Epidermal melanocyte (primary cell): ENCODE data around the gene CACNA1B.
"Not testable (repeated sequence)": the region's sequence is repeated elsewhere in the genome, so short reads cannot be mapped to it uniquely, and the experiment has no call there.

Experiments
- DNase-seq: peaks from one replicate; pipeline ENCODE4 v3.0.0; 2011; ENCODE audit warnings: low spot score; ENCODE audit not compliant: insufficient read length

The CACNA1B gene

GRCh38 chr9:137885121-137885520 lies 7.5 kb downstream of the CACNA1B start:
- DNase-seq = not testable (repeated sequence)

- not testable (repeated sequence) for DNase-seq
These were observed 11.0 kb downstream of the CACNA1B start for GRCh38 chr9:137888621-137889020.

DNA sequence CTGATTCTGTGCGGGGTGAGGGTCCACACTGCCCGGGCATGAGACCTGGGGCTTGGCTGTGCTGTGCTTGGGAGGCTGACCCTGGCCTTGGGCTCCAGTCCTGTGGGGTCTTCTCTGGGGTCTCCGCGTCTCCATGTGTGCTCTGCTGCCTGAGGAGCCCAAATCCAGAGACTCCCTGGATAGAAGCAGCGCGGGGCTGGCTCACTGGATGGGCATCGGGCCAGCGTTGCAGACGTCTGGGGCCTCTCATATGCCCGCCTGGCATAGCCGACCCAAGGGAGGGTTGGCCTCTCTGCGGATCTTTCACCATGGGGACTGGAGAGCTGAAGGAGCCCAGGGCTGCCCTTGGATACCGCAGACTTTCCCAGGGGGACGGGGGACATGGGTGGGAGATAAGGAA lies 12.4 kb downstream of the CACNA1B start:
- DNase-seq = not testable (repeated sequence)

DNA sequence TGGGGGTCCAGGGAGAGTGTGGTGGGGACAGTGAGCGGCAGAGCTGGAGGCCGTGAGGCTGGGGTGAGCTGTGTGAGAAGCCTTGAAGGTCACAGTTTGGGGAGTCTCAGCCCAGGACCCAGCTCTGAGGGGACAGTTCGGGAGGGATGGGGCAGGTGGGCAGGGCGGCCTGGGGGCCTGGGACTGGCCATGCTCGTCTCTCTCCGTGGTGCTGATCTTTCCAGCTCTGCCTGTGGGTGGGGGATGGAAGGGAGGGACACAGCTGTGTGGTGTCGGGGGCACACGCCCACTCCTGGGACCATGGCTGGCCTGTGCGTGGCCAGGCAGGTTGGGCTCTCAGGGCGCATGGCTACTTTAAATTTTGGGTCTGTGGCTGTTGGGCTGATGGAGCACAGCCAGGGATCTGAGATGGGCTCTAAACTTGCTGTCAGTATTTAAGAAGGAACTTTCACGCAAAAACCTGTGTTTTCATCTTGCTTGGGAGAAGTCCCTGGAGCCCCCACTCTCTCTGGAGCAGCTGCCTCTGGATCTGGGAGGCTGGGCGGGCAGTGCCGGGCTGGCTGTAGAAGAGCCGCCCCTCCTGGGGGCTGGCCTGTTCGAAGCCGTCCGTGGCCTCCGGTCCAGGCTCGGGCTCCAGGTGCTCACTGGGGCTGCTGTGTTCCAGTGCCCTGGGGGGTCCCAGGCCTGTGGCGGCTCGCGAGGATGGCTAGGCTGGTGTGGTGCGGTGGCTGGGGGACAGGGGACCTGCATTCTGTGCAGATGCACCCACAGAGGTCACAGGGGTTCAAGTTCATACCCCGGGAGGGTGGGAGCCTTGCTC lies 13.4 kb downstream of the CACNA1B start:
- not testable (repeated sequence) for DNase-seq

DNA sequence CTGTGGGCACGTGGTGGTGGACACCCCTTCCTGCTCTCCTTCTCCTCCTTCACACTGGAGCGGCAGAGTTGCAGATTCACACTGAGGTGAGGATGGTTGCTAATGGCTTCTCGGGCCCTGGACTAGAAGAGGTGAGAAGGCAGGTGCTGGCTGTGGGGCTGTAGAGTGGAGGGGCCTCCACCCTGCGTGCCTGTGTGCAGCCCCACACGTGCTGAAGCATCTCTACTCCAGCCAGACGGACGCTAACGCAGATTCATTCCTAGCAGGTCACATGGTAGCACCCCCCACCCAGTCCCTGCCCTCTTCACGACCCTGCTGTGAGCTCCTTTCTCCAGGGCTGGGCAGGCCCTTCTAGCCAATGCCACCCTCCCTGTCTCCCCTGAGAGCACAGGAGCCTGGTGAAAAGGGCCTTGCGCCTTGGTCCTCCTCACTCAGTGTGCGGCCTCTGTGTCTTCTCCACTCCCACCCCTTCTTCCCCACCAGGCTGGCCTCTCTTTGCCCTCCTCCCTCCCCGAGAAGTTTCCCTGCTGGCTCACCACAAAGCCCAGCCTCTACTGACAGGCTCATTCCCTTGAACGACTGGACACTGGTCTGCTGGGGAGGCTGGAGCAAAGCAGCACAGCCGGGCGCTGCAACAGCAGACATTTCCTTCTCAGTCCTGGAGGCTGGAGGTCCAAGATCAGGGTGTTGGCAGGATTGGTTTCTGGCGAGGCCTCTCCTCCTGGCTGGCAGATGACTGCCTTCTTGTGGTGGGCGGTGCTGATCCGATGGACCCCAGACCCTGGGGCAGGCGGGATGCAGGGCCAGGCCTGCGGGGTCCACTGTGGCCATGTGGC lies 14.2 kb downstream of the CACNA1B start:
- no peak for DNase-seq

GRCh38 chr9:137892424-137893191 lies 15.0 kb downstream of the CACNA1B start:
- DNase-seq = no peak

GRCh38 chr9:137893670-137894069 lies 16.1 kb downstream of the CACNA1B start:
- DNase-seq = no peak

GRCh38 chr9:137899551-137900360 lies 22.2 kb downstream of the CACNA1B start:
- no peak for DNase-seq

- no peak for DNase-seq
These were observed 23.2 kb downstream of the CACNA1B start for GRCh38 chr9:137900584-137901310.

DNA sequence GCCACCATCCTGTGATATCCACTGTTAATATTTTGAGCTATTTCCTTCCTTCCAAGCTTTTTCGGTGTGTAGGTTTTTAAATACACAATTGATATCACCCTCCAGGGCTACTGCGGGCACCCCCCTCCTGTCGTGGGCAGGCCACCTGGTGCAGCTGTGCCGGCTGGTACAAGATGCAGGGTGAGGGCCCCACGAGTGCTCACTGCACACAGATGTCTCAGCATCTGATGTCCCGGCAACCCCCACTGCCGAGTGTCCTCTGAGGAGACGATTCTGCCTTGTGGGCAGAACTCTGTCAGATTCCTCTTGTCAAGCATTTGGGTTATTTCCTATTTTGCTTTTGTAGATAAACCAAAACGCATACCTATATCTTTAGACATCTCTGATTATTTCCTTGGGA lies 25.1 kb downstream of the CACNA1B start:
- DNase-seq = no peak

GRCh38 chr9:137905740-137906139 lies 28.2 kb downstream of the CACNA1B start:
- no peak for DNase-seq

GRCh38 chr9:137907776-137908175 lies 30.2 kb downstream of the CACNA1B start:
- DNase-seq = no peak

DNA sequence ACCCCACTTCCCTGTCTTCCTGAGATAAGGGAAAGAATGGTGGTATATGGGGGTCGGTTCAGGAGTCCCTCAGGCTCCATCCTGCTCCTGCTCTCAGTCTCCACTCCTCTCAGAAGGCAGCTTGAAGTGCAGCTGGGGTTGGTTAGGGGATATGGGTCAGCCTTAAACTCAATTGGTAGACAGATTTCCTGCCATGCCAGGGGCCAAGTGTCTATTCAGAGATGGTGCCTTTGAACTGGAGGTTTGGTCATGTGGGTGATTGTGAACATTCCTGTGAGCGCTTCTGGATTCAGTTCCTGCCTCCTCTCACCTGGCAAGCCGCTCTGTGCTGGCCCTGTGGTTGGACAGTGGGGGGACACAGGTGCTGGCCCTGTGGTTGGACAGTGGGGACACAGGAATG lies 35.1 kb downstream of the CACNA1B start:
- DNase-seq = no peak

DNA sequence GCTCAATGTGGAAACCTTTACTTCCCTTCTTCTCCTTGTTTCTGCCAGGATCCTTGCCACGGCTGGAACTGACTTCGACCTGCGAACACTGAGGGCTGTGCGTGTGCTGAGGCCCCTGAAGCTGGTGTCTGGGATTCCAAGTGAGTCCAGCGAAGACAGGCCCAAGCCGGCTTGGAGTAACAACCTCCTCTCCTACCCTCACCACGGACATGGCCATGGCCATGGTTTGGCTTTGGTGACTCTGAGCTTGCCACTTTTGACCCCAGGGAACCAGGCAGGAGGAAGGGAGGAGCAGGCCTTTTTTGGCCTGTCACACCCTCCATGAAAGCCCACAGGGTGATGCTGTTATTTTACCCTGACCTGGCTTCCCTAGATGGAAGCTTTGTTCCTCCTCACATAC lies 35.5 kb downstream of the CACNA1B start:
- no peak for DNase-seq

GRCh38 chr9:137913771-137914767 lies 36.5 kb downstream of the CACNA1B start:
- no peak for DNase-seq

DNA sequence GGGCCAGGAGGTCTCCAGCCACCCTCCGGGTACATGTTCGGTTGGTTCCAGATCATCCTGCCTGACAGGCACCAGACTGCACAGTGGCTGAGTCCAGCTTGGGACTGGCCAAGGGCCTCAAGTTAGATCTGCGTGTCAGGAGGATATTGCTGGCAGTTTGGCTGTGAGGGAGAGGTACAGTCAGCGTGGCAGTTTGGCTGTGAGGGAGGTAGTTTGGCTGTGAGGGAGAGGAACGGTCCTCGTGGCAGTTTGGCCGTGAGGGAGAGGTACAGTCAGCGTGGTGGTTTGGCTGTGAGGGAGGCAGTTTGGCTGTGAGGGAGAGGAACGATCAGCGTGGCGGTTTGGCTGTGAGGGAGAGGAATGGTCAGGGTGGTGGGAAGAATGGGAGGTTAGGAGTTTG lies 39.0 kb downstream of the CACNA1B start:
- no peak for DNase-seq

GRCh38 chr9:137917116-137917515 lies 39.5 kb downstream of the CACNA1B start:
- DNase-seq = no peak

DNA sequence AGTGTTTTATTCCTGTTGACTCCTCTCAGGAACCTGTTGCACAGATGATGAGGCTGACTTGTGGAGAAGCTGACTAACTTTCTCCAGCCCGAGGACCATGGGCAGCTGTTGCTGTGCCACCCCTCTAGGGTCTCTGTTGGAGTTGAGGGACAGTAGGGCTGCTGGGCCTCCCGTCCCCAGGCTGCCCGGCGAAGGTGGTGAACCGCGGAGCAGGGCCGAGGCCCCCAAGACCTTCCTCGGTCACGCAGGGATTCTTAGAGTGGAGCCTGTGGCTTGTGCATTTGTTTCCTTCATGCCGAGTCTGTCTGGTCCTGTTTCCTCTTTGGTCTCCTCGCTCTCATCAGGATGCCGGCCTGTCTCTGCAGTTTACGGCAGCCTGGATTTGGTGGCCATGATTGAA lies 40.2 kb downstream of the CACNA1B start:
- no peak for DNase-seq
